ENCODE measurements around the gene ENG.

- TF ChIP-seq POLR2A (IDR thresholded peaks at IDR 0.05; ENCODE audit: low read depth, low read length) (no peak), CTCF (conservative IDR thresholded peaks at IDR 0.05; ENCODE audit: low read depth, low read length) (no peak), MAZ (IDR thresholded peaks at IDR 0.05; ENCODE audit: borderline replicate concordance, low read depth, low read length) (no peak)
Measured at GRCh38 chr9:127818574-127818973, 35.9 kb downstream of the ENG start.
